Measurements from ENCODE around the gene PSMA8.
"Not testable (repeated sequence)": the region's sequence is repeated elsewhere in the genome, so short reads cannot be mapped to it uniquely, and the experiment has no call there.

DNA sequence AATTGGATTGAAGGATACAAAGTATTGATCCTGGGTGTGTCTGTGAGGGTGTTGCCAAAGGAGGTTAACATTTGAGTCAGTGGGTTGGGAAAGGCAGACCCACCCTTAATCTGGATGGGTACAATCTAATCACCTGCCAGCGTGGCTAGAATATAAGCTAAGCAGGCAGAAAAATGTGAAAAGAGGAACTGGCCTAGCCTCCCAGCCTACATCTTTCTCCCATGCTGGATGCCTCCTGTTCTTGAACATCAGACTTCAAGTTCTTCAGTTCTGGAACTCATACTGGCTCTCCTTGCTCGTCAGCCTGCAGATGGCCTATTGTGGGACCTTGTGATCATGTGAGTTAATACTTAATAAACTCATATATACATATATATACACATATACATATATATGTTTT lies 5.5 kb upstream of the PSMA8 start:
- TF ChIP-seq, protein P1, sequence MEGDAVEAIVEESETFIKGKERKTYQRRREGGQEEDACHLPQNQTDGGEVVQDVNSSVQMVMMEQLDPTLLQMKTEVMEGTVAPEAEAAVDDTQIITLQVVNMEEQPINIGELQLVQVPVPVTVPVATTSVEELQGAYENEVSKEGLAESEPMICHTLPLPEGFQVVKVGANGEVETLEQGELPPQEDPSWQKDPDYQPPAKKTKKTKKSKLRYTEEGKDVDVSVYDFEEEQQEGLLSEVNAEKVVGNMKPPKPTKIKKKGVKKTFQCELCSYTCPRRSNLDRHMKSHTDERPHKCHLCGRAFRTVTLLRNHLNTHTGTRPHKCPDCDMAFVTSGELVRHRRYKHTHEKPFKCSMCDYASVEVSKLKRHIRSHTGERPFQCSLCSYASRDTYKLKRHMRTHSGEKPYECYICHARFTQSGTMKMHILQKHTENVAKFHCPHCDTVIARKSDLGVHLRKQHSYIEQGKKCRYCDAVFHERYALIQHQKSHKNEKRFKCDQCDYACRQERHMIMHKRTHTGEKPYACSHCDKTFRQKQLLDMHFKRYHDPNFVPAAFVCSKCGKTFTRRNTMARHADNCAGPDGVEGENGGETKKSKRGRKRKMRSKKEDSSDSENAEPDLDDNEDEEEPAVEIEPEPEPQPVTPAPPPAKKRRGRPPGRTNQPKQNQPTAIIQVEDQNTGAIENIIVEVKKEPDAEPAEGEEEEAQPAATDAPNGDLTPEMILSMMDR (IDR thresholded peaks at IDR 0.05), result not testable (repeated sequence)
- TF ChIP-seq POLR2A (IDR thresholded peaks at IDR 0.05), result not testable (repeated sequence)
